Measurements from ENCODE around the gene CNTN4.

The CNTN4 gene

DNA sequence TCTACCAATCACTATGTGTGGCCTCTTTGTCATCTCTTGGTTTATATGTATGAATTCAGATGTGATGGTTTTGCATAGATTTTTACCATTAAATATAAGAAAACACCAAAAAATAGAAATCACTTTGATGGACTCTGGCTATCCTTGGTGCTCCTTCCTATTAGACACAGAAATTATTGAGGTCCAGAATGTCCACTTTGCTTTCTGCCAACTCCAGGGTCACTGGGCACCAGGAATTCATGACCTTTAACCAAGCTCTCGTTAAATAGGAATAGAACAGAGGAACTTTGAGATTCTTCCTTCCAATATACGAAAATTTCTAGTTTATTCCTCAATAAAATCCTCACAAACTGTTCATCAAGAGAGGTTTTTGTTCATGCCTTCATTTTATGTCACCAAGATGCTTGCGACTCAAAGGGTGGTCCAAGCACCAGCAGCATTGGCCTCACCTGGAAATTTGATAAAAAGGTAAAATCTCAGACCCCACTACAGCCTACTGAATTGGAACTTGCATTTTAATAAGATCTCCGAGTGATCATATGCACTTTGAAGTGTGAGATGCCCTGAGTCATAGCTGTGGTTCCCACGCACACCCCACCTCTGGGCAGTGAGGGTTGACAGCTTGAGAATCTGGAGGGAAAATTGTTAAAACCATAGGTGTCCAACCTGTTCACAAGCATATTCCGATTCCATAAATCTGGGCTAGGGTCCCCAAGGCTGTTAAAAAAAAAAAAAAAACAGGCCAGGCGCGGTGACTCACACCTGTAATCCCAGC lies 725.0 kb downstream of the CNTN4 start:
- DNase-seq: no peak

DNA sequence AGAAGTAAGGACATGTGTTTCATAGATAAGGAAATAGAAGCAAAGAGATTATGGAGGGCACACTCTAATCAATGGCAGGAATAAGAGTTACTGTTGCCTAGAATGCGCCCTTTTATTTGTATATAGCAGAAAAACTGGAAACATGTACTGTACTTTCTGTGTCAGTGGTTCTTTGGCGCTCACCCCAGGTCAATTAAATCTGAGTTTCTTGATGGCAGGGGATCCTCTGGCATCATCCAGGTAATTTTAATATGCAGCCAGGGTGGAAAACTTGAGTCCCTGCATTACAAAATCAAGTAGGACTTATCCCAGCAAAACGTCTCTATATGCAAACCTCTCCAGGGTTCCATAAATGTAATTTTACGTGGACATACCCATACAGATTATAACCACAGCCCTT lies 727.4 kb downstream of the CNTN4 start:
- DNase-seq: no peak

DNA sequence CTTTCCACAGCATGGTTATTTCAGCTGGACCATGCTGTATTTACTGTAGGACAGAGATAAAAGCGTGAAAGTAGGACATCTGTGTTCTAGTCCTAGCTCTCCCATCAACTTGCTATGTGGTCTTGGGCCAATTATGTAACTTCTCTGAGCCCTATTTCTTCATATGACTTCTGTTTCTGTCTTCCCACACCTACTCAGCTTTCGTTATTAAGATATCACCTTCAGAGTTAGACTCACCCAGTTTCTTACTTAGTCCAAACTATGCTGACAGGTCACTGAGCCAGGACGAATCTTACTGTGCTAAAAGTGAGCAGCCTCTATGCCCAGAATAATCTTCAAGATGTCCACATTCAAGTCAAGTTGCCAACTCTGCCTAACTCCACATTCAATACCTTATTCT lies 727.8 kb downstream of the CNTN4 start:
- no peak for DNase-seq

DNA sequence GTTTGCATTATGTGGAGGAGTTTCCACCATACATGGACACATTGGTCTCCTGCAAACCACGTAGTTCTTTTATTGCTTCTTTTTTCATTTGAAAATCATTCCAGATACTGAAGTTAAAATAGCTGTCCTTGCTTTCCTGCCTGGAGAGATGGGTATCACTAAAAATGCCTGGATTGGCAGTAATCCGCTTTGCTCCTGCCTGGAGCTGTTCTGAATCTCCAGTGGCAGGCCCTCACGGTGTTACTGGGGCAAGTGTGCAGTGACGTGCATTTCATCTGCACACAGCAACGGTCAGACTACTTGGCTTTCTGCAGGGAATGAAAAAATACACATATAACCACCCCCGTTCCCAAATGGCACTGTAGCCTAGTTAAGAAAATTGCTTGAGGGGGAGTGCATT lies 738.6 kb downstream of the CNTN4 start:
- no peak for DNase-seq

DNA sequence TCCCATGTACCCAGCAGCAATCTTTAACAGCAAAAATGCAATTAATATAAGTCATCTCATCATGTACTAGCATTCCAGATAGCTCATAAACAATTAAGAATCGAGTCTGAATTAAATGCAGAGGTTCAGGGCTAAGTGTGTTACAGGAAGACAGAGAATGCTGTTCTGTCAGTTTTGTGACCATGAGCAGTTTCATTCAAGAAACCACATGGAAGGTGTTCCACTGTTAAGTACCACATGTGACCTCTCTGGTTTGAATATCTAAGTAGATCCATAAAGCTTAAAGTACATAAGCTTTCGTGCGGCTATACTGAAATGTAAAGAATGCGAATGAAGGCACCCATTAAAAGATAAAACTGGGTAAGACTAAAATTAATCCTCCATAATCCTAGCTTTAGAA lies 739.2 kb downstream of the CNTN4 start:
- DNase-seq: no peak

DNA sequence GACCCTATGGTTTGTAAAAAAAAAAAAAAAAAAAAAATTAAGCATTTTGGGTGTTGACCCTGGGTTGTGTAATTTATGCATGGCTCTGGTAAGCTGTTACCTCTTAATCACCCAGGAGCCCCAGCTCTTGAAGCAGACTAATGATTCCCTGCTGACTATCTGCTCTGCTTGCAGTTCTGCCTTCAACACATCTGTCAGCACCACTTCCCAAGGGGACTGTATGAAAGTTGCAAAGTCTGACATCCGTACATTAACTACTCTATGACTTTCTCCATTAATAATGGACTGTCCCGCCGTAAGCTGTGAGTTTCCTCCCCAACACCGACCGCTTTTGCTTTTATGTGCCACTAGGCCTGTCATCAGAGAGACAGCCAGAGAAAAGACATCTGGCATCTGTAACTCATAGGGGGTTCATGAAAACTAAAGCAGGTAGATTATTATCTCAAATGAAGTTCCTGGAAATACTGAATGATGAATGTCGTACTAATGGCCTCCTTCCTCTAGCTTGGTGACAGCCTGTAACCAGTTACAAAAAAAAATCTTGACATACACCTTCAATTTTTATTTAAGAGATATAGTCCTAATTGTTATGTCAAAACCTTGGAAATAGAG lies 740.0 kb downstream of the CNTN4 start:
- no peak for DNase-seq

DNA sequence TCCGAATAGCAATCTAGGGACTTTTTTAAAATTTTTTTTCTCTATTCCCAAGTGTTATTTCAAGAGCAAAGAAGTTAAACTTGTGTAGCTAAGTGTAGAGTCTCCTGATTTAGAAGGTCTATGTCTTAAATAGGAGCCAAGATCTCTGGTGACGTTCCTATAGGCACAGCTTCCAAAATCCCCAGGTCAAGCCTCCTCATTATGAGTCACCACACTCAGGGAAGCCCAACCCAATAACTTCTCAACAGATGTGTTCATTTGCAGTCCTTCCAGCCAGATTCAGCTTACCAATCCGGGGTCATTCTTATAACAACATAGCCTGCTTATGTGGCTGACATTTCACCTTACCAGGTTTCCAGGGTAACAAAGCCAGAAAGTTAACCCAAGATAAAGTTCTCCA lies 741.2 kb downstream of the CNTN4 start:
- DNase-seq: no peak

DNA sequence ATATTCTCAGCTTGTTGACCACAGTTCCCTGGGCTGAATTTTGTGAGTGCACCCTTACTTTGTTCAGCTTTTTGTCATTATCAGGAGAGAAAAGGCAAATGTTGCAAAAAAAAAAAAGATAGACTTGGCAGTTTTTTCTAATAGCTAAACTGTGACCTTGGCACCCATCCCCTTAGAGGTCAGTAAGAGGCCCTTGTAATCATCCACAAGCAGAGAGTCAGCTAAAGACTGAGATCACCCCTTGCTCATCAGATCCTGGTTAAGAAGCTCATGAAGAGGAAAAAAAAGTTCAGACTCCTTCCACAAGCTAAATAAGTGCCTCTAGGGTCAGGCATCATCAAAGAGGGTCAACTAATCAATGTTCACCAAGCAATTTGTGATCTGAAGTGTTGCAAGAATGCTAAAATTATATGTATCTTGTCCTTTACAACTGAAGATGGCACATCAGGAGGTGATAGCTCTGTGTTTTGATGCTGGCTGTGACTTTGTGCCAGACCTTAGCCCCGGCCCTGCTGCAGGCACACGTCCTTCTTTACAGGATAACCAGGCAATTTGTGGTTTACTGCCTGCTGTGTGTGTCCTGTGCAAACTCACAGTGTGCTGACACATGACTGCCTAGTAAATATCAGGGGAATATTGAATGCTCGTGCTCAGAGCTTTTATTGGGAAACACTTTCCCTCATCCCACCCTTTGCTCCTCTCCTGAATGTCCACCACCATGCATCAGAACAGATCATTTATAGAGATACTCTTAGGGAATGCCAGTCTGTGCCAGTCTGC lies 748.6 kb downstream of the CNTN4 start:
- no peak for DNase-seq

DNA sequence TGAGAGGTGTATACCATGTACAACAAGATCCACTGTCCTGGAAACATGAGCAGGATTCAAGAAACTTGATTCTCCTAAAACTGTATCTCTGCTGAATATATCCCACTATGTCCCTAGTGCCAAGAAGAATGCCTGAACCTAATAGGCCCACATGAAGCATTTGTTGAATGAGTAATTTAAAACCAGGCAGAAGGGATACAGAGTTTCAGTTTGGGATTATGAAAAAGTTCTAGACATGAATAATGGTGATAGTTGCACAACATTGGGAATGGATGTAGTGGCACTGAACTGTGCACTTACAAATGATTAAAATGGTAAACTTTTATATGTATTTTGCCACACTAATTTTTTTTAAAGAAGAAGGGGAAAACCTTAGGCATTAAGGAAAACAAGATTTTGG lies 750.4 kb downstream of the CNTN4 start:
- DNase-seq: no peak

DNA sequence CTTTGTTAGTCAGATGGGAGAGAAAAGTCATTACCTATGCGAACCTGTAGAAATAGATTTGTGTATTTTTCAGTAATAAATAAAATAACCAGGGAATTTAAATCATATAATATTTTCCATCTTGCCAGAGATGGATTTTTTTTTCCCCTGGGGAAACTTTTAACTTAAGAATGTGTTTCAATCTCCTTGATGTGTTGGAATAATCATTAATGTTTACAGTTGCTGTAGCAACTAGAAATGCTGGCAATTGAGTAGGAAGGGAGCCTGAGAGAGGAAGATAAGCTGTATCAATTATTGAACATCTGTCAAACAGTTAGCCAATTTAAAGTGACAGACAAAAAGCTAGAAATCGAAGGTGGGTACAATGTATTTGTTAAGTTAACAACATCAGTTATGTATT lies 752.0 kb downstream of the CNTN4 start:
- no peak for DNase-seq

DNA sequence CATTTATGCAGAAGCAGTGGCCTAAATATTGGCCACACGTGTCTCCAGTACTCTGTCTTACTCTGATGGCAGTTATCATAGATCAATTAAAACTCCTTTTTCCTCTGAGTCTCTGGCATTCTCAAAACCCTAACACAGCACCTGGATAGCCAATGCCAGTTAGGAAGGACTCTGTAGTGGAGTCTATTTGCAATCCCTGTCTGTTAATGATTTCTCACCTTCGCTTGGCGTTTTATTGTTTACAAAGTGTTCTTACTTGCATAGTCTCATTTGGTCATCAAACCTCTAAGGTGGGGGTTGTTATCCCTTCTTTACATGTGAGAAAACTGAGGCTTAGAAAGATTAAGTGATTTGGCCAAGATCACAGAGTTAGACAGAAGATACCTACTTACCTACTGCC lies 752.7 kb downstream of the CNTN4 start:
- DNase-seq: no peak

DNA sequence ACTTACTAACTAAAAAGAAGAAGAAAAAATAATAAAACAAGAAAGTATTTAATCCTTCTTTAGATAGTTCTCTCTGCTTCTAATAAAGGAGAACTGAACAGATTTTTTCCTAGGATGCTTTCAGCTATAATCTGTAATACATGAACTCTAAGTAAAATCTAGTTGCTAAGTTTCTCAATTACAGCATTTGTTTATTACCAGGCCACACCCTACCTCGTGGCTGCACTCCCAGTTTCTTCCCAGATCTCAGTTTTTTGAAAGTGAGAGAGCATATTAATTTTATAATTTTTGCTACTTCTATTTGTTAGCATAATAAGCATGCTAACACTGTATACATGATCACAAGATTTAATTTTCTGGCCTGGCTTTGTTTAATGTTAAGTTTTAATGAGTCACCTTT lies 753.2 kb downstream of the CNTN4 start:
- DNase-seq: no peak

DNA sequence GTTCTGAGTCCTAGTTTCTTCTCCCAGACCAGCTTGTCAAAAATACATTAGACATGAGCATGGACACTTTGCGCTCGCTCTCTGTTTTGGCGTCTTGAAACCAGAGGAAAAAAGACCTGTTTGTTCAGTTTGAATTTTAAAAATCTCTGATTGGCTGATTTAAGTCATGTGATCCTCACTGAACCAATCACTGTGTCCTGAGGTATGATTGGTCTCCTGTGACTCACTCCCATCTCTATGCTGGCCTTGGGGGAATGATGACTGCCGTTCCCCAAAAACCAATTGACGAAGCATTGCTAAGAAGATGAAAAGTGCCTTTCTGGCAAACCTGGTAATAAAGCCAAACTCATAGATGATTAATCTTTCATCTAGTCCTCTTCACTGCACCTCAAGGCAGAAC lies 755.0 kb downstream of the CNTN4 start:
- no peak for DNase-seq

DNA sequence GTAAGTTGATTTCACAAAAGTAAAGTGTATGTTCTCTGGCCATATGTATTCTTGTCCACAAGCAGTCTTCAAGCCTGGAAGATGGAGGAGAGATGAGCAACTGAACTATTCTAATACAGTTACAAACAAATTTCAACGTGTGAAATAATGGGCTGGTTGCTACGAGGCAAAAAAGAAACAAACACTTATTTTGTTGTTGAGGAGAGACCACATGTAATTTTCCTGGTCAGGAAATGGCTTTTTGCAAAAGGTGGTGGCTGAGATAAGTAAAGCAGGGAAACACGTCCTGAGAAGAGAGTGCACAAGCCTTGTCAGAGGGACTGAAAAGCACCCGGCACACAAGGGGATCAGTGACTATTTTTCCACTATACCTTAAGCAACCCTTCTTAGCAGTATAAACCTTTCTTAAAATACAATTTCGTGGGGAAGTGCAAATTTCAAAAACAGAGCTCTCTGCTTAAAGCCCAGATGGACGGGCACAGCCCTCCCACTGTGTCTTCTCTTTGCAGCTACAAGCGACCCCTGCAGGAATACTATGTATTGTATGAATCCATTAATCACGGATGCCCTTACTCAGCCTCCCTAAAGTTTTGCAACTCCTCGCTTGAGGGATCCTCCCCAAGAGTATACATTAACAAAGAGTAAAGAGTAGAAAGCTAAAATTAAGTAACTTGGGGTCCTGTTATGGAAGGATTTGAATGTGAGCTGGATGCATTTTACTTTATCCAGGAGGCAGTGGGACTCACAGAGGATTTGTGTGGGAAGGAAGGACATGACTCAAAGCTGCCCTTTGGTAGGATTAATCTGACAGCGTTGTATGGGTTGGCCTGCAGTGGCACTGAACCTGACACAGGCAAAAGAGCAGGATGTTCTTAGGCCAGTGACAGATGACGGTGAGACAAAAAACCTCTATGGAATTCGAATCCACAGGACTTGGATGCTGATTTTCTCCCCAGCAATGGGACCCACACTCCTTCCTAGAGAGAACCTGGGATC lies 757.8 kb downstream of the CNTN4 start:
- DNase-seq: no peak

DNA sequence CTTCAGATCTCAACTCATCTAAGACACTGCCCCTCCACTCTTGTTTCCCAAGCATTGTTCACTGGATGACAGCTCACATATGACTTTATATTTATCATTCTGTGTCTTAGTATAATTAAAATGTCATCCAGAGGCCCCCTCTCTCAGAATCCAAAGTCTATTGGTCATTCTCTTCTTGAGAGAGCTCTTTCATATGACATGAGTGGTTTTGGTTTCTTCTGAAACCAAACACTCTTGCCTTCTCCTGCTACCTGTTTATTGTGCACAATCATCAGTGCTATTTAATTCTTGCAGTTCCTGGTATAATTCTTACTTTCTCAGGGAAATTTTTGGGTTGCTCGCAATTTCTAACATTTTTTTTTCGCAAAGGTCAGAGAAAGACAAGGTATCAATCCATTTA lies 762.0 kb downstream of the CNTN4 start:
- no peak for DNase-seq

DNA sequence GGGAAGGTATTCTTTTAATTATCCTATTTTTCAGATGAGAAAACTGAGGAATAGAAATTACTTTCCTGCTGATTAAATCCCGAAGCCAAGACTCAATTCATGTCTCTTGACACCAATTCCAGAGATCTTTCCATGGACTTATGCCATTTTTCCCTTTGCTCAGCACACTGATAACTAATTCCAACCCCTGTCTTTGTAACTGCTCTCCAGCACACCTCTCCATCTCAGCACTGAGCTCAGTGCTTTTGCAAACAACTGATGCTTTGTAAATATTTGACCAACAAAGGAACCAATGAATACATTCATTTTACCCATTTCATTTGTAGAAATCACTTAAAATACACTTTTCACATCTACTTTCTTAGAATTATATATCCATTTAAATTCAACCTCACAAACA lies 762.5 kb downstream of the CNTN4 start:
- DNase-seq: no peak

DNA sequence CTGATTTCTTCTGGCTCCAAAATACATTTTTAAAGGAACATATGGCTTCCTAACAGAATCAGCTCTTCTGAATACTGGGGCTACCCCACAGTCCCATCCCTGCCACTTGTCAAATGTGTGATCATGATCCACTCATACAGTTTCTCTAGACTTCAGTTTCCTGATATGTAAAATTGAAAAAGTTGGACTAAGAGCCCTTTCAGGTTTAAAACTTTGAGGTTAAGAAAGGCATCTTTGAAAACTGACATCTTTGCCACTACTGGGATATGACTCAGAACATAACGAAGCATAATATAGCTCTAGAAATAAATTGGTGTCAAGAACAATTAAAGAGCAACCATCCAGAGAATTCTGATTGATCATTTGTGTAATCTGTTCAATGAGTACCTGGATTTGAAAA lies 763.3 kb downstream of the CNTN4 start:
- DNase-seq: no peak

DNA sequence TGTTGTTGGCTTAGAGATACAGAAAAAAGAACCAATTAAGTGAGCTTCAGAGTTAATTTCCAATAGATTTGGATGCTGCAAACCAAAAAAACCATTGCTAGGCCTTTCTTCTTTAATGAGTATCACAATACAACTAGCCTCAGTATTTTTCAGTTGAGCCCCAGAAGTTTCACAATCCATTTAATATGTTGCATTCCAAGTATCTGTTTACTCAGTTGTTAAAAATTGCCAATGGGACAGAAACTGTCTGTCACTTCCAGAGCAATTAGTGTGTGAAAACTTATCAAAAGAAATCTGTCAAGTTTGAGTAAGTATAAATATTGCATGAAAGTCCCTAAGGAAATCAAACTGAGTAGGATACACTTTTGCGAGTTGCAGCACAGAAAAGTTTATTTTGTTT lies 763.7 kb downstream of the CNTN4 start:
- DNase-seq: no peak

DNA sequence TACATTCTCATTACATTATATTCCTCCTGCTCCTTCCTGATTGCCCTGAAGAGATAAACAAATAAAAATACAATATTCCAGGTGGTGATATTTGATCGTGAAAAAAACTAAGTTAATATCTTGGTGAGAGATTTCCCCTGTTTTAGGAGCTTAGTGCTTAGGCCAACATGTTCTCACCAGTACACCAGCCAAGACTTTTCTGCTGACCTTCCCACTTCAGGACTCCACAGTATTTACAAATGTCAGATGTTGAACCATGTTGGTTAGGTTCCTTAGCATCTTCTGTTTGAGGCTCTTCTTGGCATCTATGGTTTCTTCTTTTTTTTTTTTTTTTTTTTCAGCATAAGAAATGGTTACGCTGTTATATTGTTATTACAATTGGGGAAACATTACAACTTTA lies 764.5 kb downstream of the CNTN4 start:
- DNase-seq: no peak

DNA sequence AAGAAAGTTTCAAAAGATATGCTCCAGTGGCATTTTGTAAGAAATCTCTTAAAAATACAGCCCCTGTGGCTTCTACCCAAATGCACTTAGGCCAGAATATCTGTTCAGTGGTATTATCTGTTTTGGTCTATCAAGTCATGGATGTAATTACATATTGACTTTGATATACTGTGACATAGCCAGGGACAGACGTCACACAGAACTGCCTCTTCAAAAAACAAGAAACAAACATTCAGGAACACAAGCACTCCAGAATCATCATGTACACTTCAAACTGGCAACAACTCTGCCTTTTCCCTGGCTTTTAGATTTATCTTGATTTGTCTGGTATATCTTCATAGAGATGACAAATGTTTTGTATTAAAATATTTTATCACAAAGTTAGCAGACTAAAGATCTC lies 771.2 kb downstream of the CNTN4 start:
- no peak for DNase-seq

DNA sequence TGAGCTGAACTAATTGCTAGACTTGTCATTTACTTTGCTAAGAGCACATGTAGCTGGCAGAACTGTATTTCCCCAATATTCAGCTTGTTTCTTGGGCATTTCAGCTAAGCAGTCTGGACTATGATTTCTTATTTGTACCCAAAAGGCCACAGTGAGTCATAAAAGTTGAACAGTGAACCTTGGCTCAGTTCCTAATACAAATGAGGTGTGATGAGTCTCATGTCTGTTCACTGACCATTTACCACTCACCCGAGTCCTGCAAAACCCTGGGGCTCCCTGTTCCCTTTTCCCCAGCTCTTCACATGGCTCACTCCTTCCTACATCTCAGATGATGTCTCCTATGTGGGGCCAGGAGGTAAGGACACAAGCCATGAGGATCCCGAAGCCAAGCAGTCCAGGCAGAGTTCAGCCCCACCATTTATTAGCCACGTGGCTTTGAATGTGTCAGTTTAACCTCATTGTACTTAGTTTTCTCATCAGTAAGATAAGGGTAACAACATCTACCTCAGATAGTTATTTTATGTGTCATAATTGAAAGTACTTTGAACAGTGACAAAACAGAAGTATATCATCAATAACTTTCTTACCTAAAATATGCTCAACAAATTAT lies 772.2 kb downstream of the CNTN4 start:
- no peak for DNase-seq

DNA sequence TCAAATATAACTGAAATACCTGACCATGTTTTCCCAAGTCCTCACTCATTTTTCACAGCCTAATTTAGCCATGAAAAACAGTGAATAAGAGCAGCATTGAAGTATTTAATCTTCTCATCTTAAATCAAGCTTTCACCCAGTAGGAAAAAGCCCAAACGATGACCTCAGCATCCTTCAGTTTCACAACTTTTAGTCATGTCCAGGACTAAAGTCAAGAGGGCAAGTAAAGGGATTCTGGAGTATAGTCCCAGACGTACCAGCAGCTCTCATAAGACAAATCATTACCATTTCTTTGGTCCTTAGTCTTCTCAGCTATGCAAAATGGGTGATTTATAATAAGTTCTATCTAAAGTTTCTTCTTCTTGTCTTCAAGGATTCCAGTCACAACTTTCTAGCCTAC lies 774.2 kb downstream of the CNTN4 start:
- no peak for DNase-seq

DNA sequence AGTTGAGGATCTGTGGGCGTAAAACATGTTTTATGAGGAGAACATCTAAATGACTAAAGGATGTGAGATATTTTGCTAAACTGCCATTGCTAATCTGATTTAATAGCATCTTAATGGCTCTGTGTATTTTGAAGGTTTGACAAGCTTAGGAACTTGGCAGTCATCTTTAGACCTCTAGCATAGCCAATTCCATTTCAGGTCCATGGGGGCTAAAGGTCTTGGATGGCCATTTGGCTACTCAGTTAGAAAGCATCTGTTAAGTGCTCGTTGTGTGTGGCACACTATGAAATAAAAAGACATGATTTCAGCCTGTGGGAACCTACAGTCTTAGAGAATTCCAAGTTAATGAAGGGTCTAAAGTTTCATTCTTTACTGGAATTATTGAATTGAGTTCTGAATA lies 775.3 kb downstream of the CNTN4 start:
- DNase-seq: no peak

Measured in activated CD4-positive, CD25-positive, alpha-beta regulatory T cell (primary cell).